ENCODE data around the gene MAGEB17. TPM values are rescaled to one million over a fixed set of nuclear protein-coding genes. Genes with fewer than 3 reads are reported as not detected.

MAGEB17 gene
- total RNA-seq (under 1 TPM in 1 of 4 donors, not detected in 3; 0.66 TPM), polyA plus RNA-seq (under 1 TPM in 2 of 3 donors, not detected in 1; 0.04 to 0.60 TPM)

GRCh38 chrX:16167181-16167580 lies at the start of gene MAGEB17:
Gene MAGEB17 (plus strand): TSS chrX:16167481. CDS start chrX:16170383, 2,902 bp downstream.
- Histone ChIP-seq H3K4me1 (no peaks in the 10 kb centered on the region), H3K4me3 (no peak within 1 kb of the TSS), H3K27me3 (no peaks in the 10 kb centered on the region), H3K27ac (no peak within 1 kb of the TSS), H3K9me3 (no peaks in the 10 kb centered on the region), H3K36me3 (no peaks in the 10 kb centered on the region)
- intact Hi-C loops (cut with DNase I): no loop called here
- 69 to 86% methylated on average over 5 of the region's 5 CpGs for WGBS, 2 donors
- TF ChIP-seq POLR2A (IDR thresholded peaks at IDR 0.05) (no peak), POLR2AphosphoS5 (IDR thresholded peaks at IDR 0.05) (no peak)
- DNase-seq: no peak

- intact Hi-C loops (cut with DNase I): loop anchor here (10.0 kb wide), 1 partner anchor 325 kb away; no protein-coding TSS in a partner anchor
- Histone ChIP-seq H3K4me3 (no peak overlapping the region), H3K27ac (peak overlapping the region in 2 of 4 donors; percentile 36 to 52), H3K27me3 (no peaks in the 10 kb centered on the region), H3K4me1 (peaks cover 0 to 5% (median 0%) of the 10 kb centered on the region in 4 donors), H3K9me3 (no peaks in the 10 kb centered on the region), H3K36me3 (no peaks in the 10 kb centered on the region)
- no peak for DNase-seq
- WGBS, 2 donors: 34 to 71% methylated on average over 5 of the region's 5 CpGs
- peak in 1 of 4 donors; percentile 42 for TF ChIP-seq EP300 (IDR thresholded peaks at IDR 0.05)
- no peak for TF ChIP-seq CTCF (IDR thresholded peaks at IDR 0.05)
- TF ChIP-seq POLR2A (IDR thresholded peaks at IDR 0.05): no peak
- peak; percentile 52 to 84 (median 76) for TF ChIP-seq POLR2AphosphoS5 (IDR thresholded peaks at IDR 0.05)
Observed at GRCh38 chrX:16119353-16120220, 47.7 kb upstream of the MAGEB17 start.

- no peaks in the 10 kb centered on the region for H3K36me3 ChIP-seq
- no peaks in the 10 kb centered on the region for H3K9me3 ChIP-seq
- peak overlapping the region in 2 of 4 donors; percentile 36 to 52 for H3K27ac ChIP-seq
- no peak overlapping the region for H3K4me3 ChIP-seq
- no peaks in the 10 kb centered on the region for H3K27me3 ChIP-seq
- H3K4me1 ChIP-seq: peaks cover 0 to 5% (median 0%) of the 10 kb centered on the region in 4 donors
- DNase-seq: no peak
- intact Hi-C loops (cut with DNase I): loop anchor here (10.0 kb wide), 1 partner anchor 324 kb away; no protein-coding TSS in a partner anchor
- 92 to 98% methylated on average over 3 of the region's 3 CpGs for WGBS, 2 donors
- TF ChIP-seq EP300 (IDR thresholded peaks at IDR 0.05) (no peak), POLR2A (IDR thresholded peaks at IDR 0.05) (no peak), POLR2AphosphoS5 (IDR thresholded peaks at IDR 0.05) (no peak), CTCF (IDR thresholded peaks at IDR 0.05) (no peak)
Observed at GRCh38 chrX:16120431-16120830, 46.9 kb upstream of the MAGEB17 start.

- H3K9me3 ChIP-seq: no peaks in the 10 kb centered on the region
- WGBS, 2 donors: 0 to 1% methylated on average over 6 of the region's 6 CpGs
- peaks cover 0 to 5% (median 0%) of the 10 kb centered on the region in 4 donors for H3K4me1 ChIP-seq
- H3K4me3 ChIP-seq: peak within 1 kb of the TSS in 1 of 4 donors; percentile 9
- no peaks in the 10 kb centered on the region for H3K36me3 ChIP-seq
- H3K27me3 ChIP-seq: no peaks in the 10 kb centered on the region
- no peak for TF ChIP-seq POLR2AphosphoS5 (IDR thresholded peaks at IDR 0.05)
- peak in 3 of 4 experiments; percentile 42 to 53 (median 45) for TF ChIP-seq CTCF (IDR thresholded peaks at IDR 0.05)
- H3K27ac ChIP-seq: peak within 1 kb of the TSS in 1 of 4 donors; percentile 31
- intact Hi-C loops (cut with DNase I): loop anchor here (10.0 kb wide), 1 partner anchor 321 kb away; no protein-coding TSS in a partner anchor
- DNase-seq: peak; percentile 84
Observed at GRCh38 chrX:16123222-16123786, 44.0 kb upstream of the MAGEB17 start, which contains the start of gene GRPR. Gene GRPR (plus strand): TSS chrX:16123565. CDS start chrX:16123954, 389 bp downstream.

- H3K9me3 ChIP-seq: no peaks in the 10 kb centered on the region
- H3K4me3 ChIP-seq: peak overlapping the region in 1 of 4 donors; percentile 9
- no peak for TF ChIP-seq CTCF (IDR thresholded peaks at IDR 0.05)
- no peak for TF ChIP-seq POLR2A (IDR thresholded peaks at IDR 0.05)
- TF ChIP-seq EP300 (IDR thresholded peaks at IDR 0.05): no peak
- TF ChIP-seq POLR2AphosphoS5 (IDR thresholded peaks at IDR 0.05): no peak
- peaks cover 0 to 5% (median 0%) of the 10 kb centered on the region in 4 donors for H3K4me1 ChIP-seq
- H3K27me3 ChIP-seq: no peaks in the 10 kb centered on the region
- H3K27ac ChIP-seq: peak overlapping the region in 1 of 4 donors; percentile 31
- WGBS, 2 donors: 85 to 89% methylated on average over 7 of the region's 7 CpGs
- H3K36me3 ChIP-seq: no peaks in the 10 kb centered on the region
- intact Hi-C loops (cut with DNase I): loop anchor here (10.0 kb wide), 1 partner anchor 321 kb away; no protein-coding TSS in a partner anchor
- no peak for DNase-seq
Observed at GRCh38 chrX:16124201-16124600, 43.1 kb upstream of the MAGEB17 start.

All from sigmoid colon (tissue), 7 donors.